CD14-positive monocyte (primary cell): ENCODE measurements around the gene ABI3. TPM values are rescaled to one million over a fixed set of nuclear protein-coding genes. Genes with fewer than 3 reads are reported as not detected.
A peak's percentile ranks its signal among the peaks of the same experiment; 100 is the strongest.

ENCODE experiments used
- DNase-seq, 3 donors: peaks; one replicate each; pipeline ENCODE4 v3.0.0-alpha.2; 2011 to 2022
- H2AFZ ChIP-seq: 2 replicates; pipeline ENCODE4 v1.6.0; 2012; ENCODE audit warnings: mild to moderate bottlenecking, low read depth, low read length, inconsistent platforms; ENCODE audit not compliant: insufficient read depth, poor library complexity, severe bottlenecking
- H3K27ac ChIP-seq, 2 donors: 1 replicate in 1 of 2; 2 replicates in 1 of 2; pipeline ENCODE4 v1.5.1; 2012 to 2013; ENCODE audit warnings: low read length in 2 of 2, control low read depth in 1 of 2, inconsistent platforms in 1 of 2, low read depth in 1 of 2, mild to moderate bottlenecking in 1 of 2
- H3K27me3 ChIP-seq, 2 donors: one replicate each; pipeline versions ENCODE4 v1.6.0 to v1.6.1; 2011 to 2013; ENCODE audit warnings: low read length in 2 of 2; ENCODE audit not compliant: control insufficient read depth in 2 of 2, insufficient read depth in 2 of 2
- H3K36me3 ChIP-seq, 2 donors: replicated peaks in 1 of 2; 1 replicate in 1 of 2; 2 replicates in 1 of 2; pipeline versions ENCODE4 v1.5.1 to v1.6.1; 2012 to 2013; ENCODE audit warnings: low read length in 2 of 2, control low read depth in 1 of 2, inconsistent platforms in 1 of 2, mild to moderate bottlenecking in 1 of 2; ENCODE audit not compliant: insufficient read depth in 2 of 2, control insufficient read depth in 1 of 2
- H3K4me1 ChIP-seq, 2 donors: 1 replicate in 1 of 2; 2 replicates in 1 of 2; pipeline versions ENCODE4 v1.5.1 to v1.6.1; 2012 to 2013; ENCODE audit warnings: low read length in 2 of 2, control low read depth in 1 of 2, inconsistent platforms in 1 of 2, mild to moderate bottlenecking in 1 of 2, moderate library complexity in 1 of 2; ENCODE audit not compliant: insufficient read depth in 2 of 2, control insufficient read depth in 1 of 2
- H3K4me2 ChIP-seq: replicated peaks from 2 replicates; pipeline ENCODE3; 2012; ENCODE audit warnings: low read length, moderate library complexity, mild to moderate bottlenecking; ENCODE audit not compliant: poor library complexity, severe bottlenecking; ENCODE audit errors: extremely low read depth
- H3K4me3 ChIP-seq, 3 experiments: fragments of 200-600 bp in 1 of 3; sonication (generic) in 1 of 3; replicated peaks in 1 of 3; 1 replicate in 2 of 3; 2 replicates in 1 of 3; pipeline ENCODE4 v1.5.1; 2011 to 2013; ENCODE audit warnings: low read length in 3 of 3, mild to moderate bottlenecking in 3 of 3, control low read depth in 2 of 3, low read depth in 2 of 3, inconsistent platforms in 1 of 3, moderate library complexity in 1 of 3
- H3K79me2 ChIP-seq: 2 replicates; pipeline ENCODE4 v1.6.0; 2012; ENCODE audit warnings: mild to moderate bottlenecking, control low read depth, inconsistent platforms, low read length, moderate library complexity; ENCODE audit not compliant: insufficient read depth
- H3K9ac ChIP-seq: 2 replicates; pipeline ENCODE4 v1.6.0; 2017; ENCODE audit warnings: low read length, mild to moderate bottlenecking; ENCODE audit not compliant: insufficient read depth, poor library complexity, severe bottlenecking
- H3K9me3 ChIP-seq, 2 donors: replicated peaks in 1 of 2; 1 replicate in 1 of 2; 2 replicates in 1 of 2; pipeline versions ENCODE4 v1.5.1 to v1.6.1; 2012 to 2013; ENCODE audit warnings: low read length in 2 of 2, control low read depth in 1 of 2; ENCODE audit not compliant: control insufficient read depth in 1 of 2, insufficient read depth in 1 of 2
- H4K20me1 ChIP-seq: 2 replicates; pipeline ENCODE4 v1.6.0; 2012; ENCODE audit warnings: mild to moderate bottlenecking, low read length, control low read depth, moderate library complexity; ENCODE audit not compliant: insufficient read depth
- H3K27ac Mint-ChIP-seq, 7 donors: one replicate each; pipeline ENCODE4 v1.8.0; 2020; ENCODE audit warnings: mild to moderate bottlenecking in 7 of 7, mixed read lengths in 7 of 7, moderate library complexity in 6 of 7, inconsistent platforms in 2 of 7
- H3K27me3 Mint-ChIP-seq, 3 donors: one replicate each; pipeline ENCODE4 v1.8.0; 2021 to 2022; ENCODE audit warnings: low read depth in 3 of 3, mild to moderate bottlenecking in 3 of 3, mixed read lengths in 3 of 3, moderate library complexity in 3 of 3, inconsistent platforms in 1 of 3
- H3K36me3 Mint-ChIP-seq, 2 donors: one replicate each; pipeline ENCODE4 v1.8.0; 2020; ENCODE audit warnings: mixed read lengths in 2 of 2, inconsistent platforms in 1 of 2, mild to moderate bottlenecking in 1 of 2
- H3K4me1 Mint-ChIP-seq: one replicate; pipeline ENCODE4 v1.8.0; 2020; ENCODE audit warnings: mild to moderate bottlenecking, mixed read lengths
- H3K4me3 Mint-ChIP-seq, 2 donors: one replicate each; pipeline ENCODE4 v1.8.0; 2020; ENCODE audit warnings: mild to moderate bottlenecking in 2 of 2, mixed read lengths in 2 of 2, moderate library complexity in 1 of 2
- H3K9me3 Mint-ChIP-seq, 7 donors: one replicate each; pipeline ENCODE4 v1.8.0; 2020 to 2022; ENCODE audit warnings: mixed read lengths in 7 of 7, mild to moderate bottlenecking in 6 of 7, moderate library complexity in 6 of 7, inconsistent platforms in 2 of 7
- WGBS: methylation state at CpG from one replicate; pipeline ENCODE4 v1.1.5; 2013; ENCODE audit warnings: missing lambda C conversion rate; ENCODE audit not compliant: insufficient coverage; 5-methylcytosine and 5-hydroxymethylcytosine counted together
- intact Hi-C, 2 donors: fragments of 100-400 bp; cut with micrococcal nuclease; formaldehyde crosslinking; loops; one replicate each; pipeline versions ENCODE4 v1.15.0 to v1.15.1; 2023
- polyA plus RNA-seq, 3 donors: library from polyadenylated mRNA; depleted of rRNA in 1 of 3; unstranded in 2 of 3; stranded (reverse) in 1 of 3; fragments of 300-500 nt in 2 of 3; fragments of >200 nt in 1 of 3; fragmentation: Illumina TruSeq in 2 of 3; gene quantifications; 1 replicate in 2 of 3; 2 replicates in 1 of 3; pipeline ENCODE4 v1.2.3, GENCODE V29; 2012 to 2021
- TF ChIP-seq, protein P1 (sequence below): fragments of 200-600 bp; IDR thresholded peaks from one replicate; pipeline ENCODE4 v1.8.0; 2022; ENCODE audit warnings: antibody characterized with exemption, mild to moderate bottlenecking

The ABI3 gene
- polyA plus RNA-seq, 3 donors: 43.2 to 90.6 (median 73.2) TPM

DNA sequence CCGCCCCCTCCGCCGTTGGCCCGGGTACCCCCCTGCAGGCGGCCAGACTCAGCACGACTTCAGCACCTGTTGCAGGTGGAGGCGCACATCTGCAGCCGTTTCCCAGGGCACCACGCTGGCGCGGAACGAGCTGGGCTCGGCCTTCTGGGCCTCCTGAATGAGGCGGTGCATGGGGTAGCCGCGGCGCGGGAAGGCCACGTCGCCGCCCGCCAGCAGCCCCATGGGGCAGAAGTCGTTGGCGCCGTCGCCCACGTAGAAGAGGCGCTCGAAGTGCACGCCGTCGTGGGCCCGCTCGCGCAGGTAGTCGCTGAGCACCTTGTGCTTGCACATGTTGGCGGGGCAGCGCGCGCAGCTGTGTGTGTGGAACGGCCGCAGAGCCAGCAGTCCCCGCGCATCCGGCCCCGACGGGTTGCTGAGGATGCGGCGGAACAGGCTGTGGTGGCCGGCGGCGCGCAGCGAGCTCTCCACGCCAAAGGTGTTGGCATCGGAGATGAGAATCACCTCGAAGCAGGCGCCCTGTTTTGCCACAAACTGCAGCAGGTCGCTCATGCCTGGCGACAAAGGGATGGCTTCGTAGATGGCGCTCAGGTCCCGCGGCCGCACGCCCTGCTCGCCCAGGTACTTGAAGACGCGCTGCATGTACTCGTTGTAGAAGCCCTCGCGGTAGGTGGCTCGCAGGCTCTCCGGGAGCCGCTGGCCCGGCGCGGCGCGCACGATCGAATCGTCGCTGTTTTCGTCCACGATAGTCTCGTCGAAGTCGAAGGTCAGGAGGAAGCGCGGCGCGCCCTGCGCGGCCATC, 13.9 kb downstream of the ABI3 start:
- Histone ChIP-seq H3K4me3 (peak overlapping the region; percentile 2 to 69 (median 26)), H2AFZ (peak overlapping the region; percentile 32), H3K4me1 (peaks cover 40 to 59% of the 10 kb centered on the region in 2 donors), H3K9me3 (peaks cover 0 to 5% of the 10 kb centered on the region in 2 donors), H3K36me3 (peaks cover 16 to 23% of the 10 kb centered on the region in 2 donors), H3K79me2 (no peaks in the 10 kb centered on the region), H4K20me1 (peaks cover 18% of the 10 kb centered on the region), H3K27ac (no peak overlapping the region), H3K27me3 (peaks cover 15 to 42% of the 10 kb centered on the region in 2 donors), H3K9ac (peak overlapping the region; percentile 38), H3K4me2 (peak overlapping the region; percentile 76)
- peak in 1 of 3 donors; percentile 15 for DNase-seq
- Mint-ChIP-seq H3K9me3 (peaks cover 0 to 13% (median 7%) of the 10 kb centered on the region in 7 donors), H3K4me3 (peak overlapping the region; percentile 75 to 92), H3K27me3 (peaks cover 44 to 67% (median 50%) of the 10 kb centered on the region in 3 donors), H3K27ac (no peak overlapping the region), H3K36me3 (peaks cover 34 to 38% of the 10 kb centered on the region in 2 donors), H3K4me1 (peaks cover 57% of the 10 kb centered on the region)
- intact Hi-C loops: no loop called here
- 1% methylated on average over 93 of the region's 95 CpGs for WGBS
- TF ChIP-seq, protein P1, sequence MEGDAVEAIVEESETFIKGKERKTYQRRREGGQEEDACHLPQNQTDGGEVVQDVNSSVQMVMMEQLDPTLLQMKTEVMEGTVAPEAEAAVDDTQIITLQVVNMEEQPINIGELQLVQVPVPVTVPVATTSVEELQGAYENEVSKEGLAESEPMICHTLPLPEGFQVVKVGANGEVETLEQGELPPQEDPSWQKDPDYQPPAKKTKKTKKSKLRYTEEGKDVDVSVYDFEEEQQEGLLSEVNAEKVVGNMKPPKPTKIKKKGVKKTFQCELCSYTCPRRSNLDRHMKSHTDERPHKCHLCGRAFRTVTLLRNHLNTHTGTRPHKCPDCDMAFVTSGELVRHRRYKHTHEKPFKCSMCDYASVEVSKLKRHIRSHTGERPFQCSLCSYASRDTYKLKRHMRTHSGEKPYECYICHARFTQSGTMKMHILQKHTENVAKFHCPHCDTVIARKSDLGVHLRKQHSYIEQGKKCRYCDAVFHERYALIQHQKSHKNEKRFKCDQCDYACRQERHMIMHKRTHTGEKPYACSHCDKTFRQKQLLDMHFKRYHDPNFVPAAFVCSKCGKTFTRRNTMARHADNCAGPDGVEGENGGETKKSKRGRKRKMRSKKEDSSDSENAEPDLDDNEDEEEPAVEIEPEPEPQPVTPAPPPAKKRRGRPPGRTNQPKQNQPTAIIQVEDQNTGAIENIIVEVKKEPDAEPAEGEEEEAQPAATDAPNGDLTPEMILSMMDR: no peak

DNA sequence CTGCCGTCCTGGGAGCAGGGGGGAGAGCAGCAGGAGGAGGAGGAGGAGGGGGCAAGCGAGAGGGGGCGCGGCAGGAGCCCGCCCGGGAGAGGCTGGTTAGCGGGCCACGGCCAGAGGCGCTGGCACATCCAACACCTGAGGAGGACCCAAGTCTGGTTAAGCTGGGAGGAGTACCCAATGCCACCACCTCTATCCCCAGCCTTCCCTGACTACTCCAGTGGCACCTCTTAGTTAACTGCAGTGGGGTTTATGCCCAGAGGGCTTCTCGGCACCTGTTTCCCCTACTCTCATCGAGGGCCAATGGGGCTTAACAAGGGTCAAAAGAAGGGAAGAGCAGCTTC, 14.5 kb downstream of the ABI3 start:
- Histone ChIP-seq H3K4me3 (peak overlapping the region in 1 of 3 experiments; percentile 69), H3K9ac (peak overlapping the region; percentile 12), H3K36me3 (peaks cover 16 to 23% of the 10 kb centered on the region in 2 donors), H2AFZ (peak overlapping the region; percentile 32), H3K27ac (no peak overlapping the region), H3K4me1 (peaks cover 39 to 59% of the 10 kb centered on the region in 2 donors), H3K79me2 (no peaks in the 10 kb centered on the region), H3K4me2 (peak overlapping the region; percentile 76), H4K20me1 (peaks cover 18% of the 10 kb centered on the region), H3K9me3 (peaks cover 0 to 5% of the 10 kb centered on the region in 2 donors), H3K27me3 (peaks cover 19 to 48% of the 10 kb centered on the region in 2 donors)
- Mint-ChIP-seq H3K9me3 (peaks cover 0 to 13% (median 7%) of the 10 kb centered on the region in 7 donors), H3K27ac (no peak overlapping the region), H3K4me3 (peak overlapping the region; percentile 75 to 92), H3K4me1 (peaks cover 57% of the 10 kb centered on the region), H3K27me3 (peaks cover 48 to 72% (median 56%) of the 10 kb centered on the region in 3 donors), H3K36me3 (peaks cover 36% of the 10 kb centered on the region in 2 donors)
- intact Hi-C loops: loop anchor here in 1 of 2 donors (5.0 kb wide), 1 partner anchor 67 kb away; no protein-coding TSS in a partner anchor
- WGBS: 42% methylated on average over 2 of the region's 11 CpGs
- no peak for DNase-seq
- TF ChIP-seq, protein P1: no peak
